Esophagus muscularis mucosa (tissue), 4 donors: Measurements from ENCODE around the gene TOX2. TPM values are rescaled to one million over a fixed set of nuclear protein-coding genes. Genes with fewer than 3 reads are reported as not detected.

Experiments
- DNase-seq: peaks from one replicate; pipeline ENCODE4 v3.0.0-alpha.2; 2017; ENCODE audit errors: extremely low spot score
- H3K27ac ChIP-seq, 4 donors: fragments of 200-600 bp; sonication (generic); replicated peaks in 1 of 4; 1 replicate in 3 of 4; 2 replicates in 1 of 4; pipeline ENCODE4 v1.5.1; 2016 to 2019; ENCODE audit warnings: mild to moderate bottlenecking in 1 of 4
- H3K27me3 ChIP-seq, 4 donors: fragments of 200-600 bp; sonication (generic); one replicate each; pipeline versions ENCODE4 v1.5.1 to v1.6.0; 2016 to 2019
- H3K36me3 ChIP-seq, 4 donors: fragments of 200-600 bp; sonication (generic); one replicate each; pipeline ENCODE4 v1.5.1; 2016 to 2019
- H3K4me1 ChIP-seq, 4 donors: fragments of 200-600 bp; sonication (generic); one replicate each; pipeline ENCODE4 v1.5.1; 2016 to 2019
- H3K4me3 ChIP-seq, 4 donors: fragments of 200-600 bp; sonication (generic); 1 replicate in 2 of 4; 2 replicates in 2 of 4; pipeline ENCODE4 v1.5.1; 2016 to 2019; ENCODE audit warnings: mild to moderate bottlenecking in 4 of 4, moderate library complexity in 1 of 4
- H3K9me3 ChIP-seq, 4 donors: fragments of 200-600 bp; sonication (generic); 1 replicate in 3 of 4; 2 replicates in 1 of 4; pipeline ENCODE4 v1.5.1; 2016 to 2019
- CTCF ChIP-seq, 3 experiments: fragments of 200-600 bp in 2 of 3; fragments of 450-650 bp in 1 of 3; sonication (generic) in 2 of 3; IDR thresholded peaks; one replicate each; pipeline ENCODE4 v1.5.1; 2017 to 2019; ENCODE audit warnings: antibody characterized with exemption in 3 of 3, mild to moderate bottlenecking in 2 of 3, moderate library complexity in 1 of 3
- EP300 ChIP-seq: sonication (generic); formaldehyde crosslinking; IDR thresholded peaks from one replicate; pipeline ENCODE4 v1.6.1; 2017; ENCODE audit warnings: antibody characterized with exemption
- POLR2A ChIP-seq: fragments of 450-650 bp; IDR thresholded peaks from one replicate; pipeline ENCODE4 v1.6.1; 2017; ENCODE audit warnings: antibody characterized with exemption, moderate library complexity, mild to moderate bottlenecking, low read depth
- POLR2AphosphoS5 ChIP-seq, 2 donors: sonication (generic); formaldehyde crosslinking; IDR thresholded peaks; one replicate each; pipeline ENCODE4 v1.6.1; 2017; ENCODE audit warnings: antibody characterized with exemption in 2 of 2
- WGBS: methylation state at CpG from one replicate; pipeline ENCODE4 v1.1.5; 2018; 5-methylcytosine and 5-hydroxymethylcytosine counted together
- intact Hi-C: fragments of 100-400 bp; cut with DNase I; formaldehyde crosslinking; loops from one replicate; pipeline ENCODE4 v1.15.1; 2023
- total RNA-seq, 4 donors: library from RNA; depleted of rRNA; stranded (reverse); fragments of >200 nt; gene quantifications; one replicate each; pipeline versions ENCODE4 v1.1.0 to v1.2.1, GENCODE V29; 2016

Gene TOX2
- total RNA-seq, 4 donors from 2014 or later, result 19.4 to 39.5 (median 32.8) TPM

- no peaks in the 10 kb centered on the region for H3K9me3 ChIP-seq
- no peak for DNase-seq
- no peak overlapping the region for H3K4me3 ChIP-seq
- no peak overlapping the region for H3K27ac ChIP-seq
- intact Hi-C loops, result no loop called here
- TF ChIP-seq POLR2AphosphoS5 (IDR thresholded peaks at IDR 0.05) (no peak), POLR2A (no peak), CTCF (IDR thresholded peaks at IDR 0.05) (no peak), EP300 (no peak)
- no peaks in the 10 kb centered on the region for H3K27me3 ChIP-seq
- peaks cover 3 to 43% (median 42%) of the 10 kb centered on the region in 4 donors for H3K4me1 ChIP-seq
- WGBS, result 99% methylated on average over 6 of the region's 6 CpGs
- H3K36me3 ChIP-seq, result no peaks in the 10 kb centered on the region
These were observed 106.5 kb downstream of the TOX2 start for GRCh38 chr20:44021186-44021585.

GRCh38 chr20:44021900-44022299, 107.2 kb downstream of the TOX2 start:
- Histone ChIP-seq H3K36me3 (no peaks in the 10 kb centered on the region), H3K4me1 (peaks cover 3 to 39% (median 36%) of the 10 kb centered on the region in 4 donors), H3K4me3 (no peak overlapping the region), H3K27me3 (no peaks in the 10 kb centered on the region), H3K9me3 (no peaks in the 10 kb centered on the region), H3K27ac (no peak overlapping the region)
- WGBS, result 94% methylated on average over 10 of the region's 10 CpGs
- no peak for DNase-seq
- intact Hi-C loops, result no loop called here
- no peak for TF ChIP-seq POLR2AphosphoS5 (IDR thresholded peaks at IDR 0.05)

GRCh38 chr20:44022464-44022863, 107.8 kb downstream of the TOX2 start:
- Histone ChIP-seq H3K27ac (no peak overlapping the region), H3K9me3 (no peaks in the 10 kb centered on the region), H3K4me1 (peaks cover 3 to 33% (median 30%) of the 10 kb centered on the region in 4 donors), H3K27me3 (no peaks in the 10 kb centered on the region), H3K4me3 (no peak overlapping the region), H3K36me3 (no peaks in the 10 kb centered on the region)
- DNase-seq, result no peak
- TF ChIP-seq CTCF (IDR thresholded peaks at IDR 0.05) (no peak), POLR2A (no peak), EP300 (no peak), POLR2AphosphoS5 (IDR thresholded peaks at IDR 0.05) (no peak)
- WGBS, result 95% methylated on average over 2 of the region's 2 CpGs
- intact Hi-C loops, result no loop called here

- Histone ChIP-seq H3K36me3 (no peaks in the 10 kb centered on the region), H3K4me3 (no peak overlapping the region), H3K27ac (no peak overlapping the region), H3K4me1 (peaks cover under 1 to 20% (median 17%) of the 10 kb centered on the region in 4 donors), H3K9me3 (no peaks in the 10 kb centered on the region), H3K27me3 (no peaks in the 10 kb centered on the region)
- no peak for DNase-seq
- WGBS, result 96% methylated on average over 9 of the region's 10 CpGs
- intact Hi-C loops, result no loop called here
- TF ChIP-seq POLR2A (no peak), EP300 (no peak), POLR2AphosphoS5 (IDR thresholded peaks at IDR 0.05) (no peak), CTCF (IDR thresholded peaks at IDR 0.05) (no peak)
These were observed 109.1 kb downstream of the TOX2 start for GRCh38 chr20:44023515-44024371.

GRCh38 chr20:44024820-44025580, 110.3 kb downstream of the TOX2 start:
- DNase-seq, result no peak
- TF ChIP-seq CTCF (IDR thresholded peaks at IDR 0.05) (no peak), POLR2AphosphoS5 (IDR thresholded peaks at IDR 0.05) (no peak), EP300 (no peak), POLR2A (no peak)
- no peaks in the 10 kb centered on the region for H3K9me3 ChIP-seq
- no peaks in the 10 kb centered on the region for H3K36me3 ChIP-seq
- H3K4me3 ChIP-seq, result no peak overlapping the region
- 75% methylated on average over 5 of the region's 7 CpGs for WGBS
- no peak overlapping the region for H3K27ac ChIP-seq
- no peaks in the 10 kb centered on the region for H3K27me3 ChIP-seq
- intact Hi-C loops, result no loop called here
- H3K4me1 ChIP-seq, result peaks cover 0 to 8% (median 5%) of the 10 kb centered on the region in 4 donors
